ENCODE results near the gene ALOXE3.

DNA sequence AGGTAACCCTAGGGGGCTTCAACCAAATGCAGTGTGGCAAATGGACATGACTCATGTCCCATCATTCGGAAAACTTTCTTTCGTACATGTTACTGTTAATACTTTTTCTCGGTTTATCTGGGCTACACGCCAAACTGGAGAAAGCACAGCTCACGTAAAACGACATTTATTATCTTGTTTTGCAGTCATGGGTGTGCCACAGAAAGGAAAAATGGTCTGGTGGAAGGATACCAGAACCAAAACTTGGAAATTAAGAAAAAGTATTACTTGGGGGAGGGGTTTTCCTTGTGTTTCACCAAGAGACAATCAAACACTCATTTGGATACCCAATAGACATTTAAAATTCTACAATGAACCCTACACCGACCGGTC is 55.9 kb downstream of the ALOXE3 start:
- TF ChIP-seq, protein P1, sequence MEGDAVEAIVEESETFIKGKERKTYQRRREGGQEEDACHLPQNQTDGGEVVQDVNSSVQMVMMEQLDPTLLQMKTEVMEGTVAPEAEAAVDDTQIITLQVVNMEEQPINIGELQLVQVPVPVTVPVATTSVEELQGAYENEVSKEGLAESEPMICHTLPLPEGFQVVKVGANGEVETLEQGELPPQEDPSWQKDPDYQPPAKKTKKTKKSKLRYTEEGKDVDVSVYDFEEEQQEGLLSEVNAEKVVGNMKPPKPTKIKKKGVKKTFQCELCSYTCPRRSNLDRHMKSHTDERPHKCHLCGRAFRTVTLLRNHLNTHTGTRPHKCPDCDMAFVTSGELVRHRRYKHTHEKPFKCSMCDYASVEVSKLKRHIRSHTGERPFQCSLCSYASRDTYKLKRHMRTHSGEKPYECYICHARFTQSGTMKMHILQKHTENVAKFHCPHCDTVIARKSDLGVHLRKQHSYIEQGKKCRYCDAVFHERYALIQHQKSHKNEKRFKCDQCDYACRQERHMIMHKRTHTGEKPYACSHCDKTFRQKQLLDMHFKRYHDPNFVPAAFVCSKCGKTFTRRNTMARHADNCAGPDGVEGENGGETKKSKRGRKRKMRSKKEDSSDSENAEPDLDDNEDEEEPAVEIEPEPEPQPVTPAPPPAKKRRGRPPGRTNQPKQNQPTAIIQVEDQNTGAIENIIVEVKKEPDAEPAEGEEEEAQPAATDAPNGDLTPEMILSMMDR (IDR thresholded peaks at IDR 0.05) = no peak
- peak in 1 of 2 donors; percentile 16 for TF ChIP-seq POLR2A (IDR thresholded peaks at IDR 0.05)
